ENCODE measurements around the gene C1QTNF8. TPM values are rescaled to one million over a fixed set of nuclear protein-coding genes. Genes with fewer than 3 reads are reported as not detected.

C1QTNF8 gene
- total and polyA plus RNA-seq, 2 of the 8 experiments (the other 6 are each of a cell fraction or from before 2014, with no cell fraction given) = not detected

DNA sequence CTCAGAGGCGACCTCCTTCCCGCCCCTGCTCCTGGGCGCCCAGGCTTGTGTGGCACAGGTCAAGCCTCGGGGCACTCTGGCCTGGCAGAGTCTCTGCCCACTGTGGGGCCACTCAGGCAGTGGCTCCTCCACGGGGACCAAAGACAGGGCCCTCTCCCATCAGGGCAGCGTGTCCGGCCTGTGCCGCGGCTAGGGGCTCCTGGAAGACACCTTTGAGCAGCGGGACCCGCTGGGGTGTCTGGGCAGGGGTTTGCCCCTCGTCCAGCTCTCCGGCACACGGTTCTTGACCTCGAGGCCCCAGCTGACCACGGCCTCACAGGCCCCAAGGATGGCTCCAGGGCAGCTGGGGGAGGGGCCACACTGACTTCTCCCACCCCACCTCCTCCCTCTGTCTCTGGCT lies 48.2 kb downstream of the C1QTNF8 start:
- Histone ChIP-seq H3K27ac (ENCODE audit: low read depth, low read length) (no peak overlapping the region), H4K5ac (ENCODE audit: insufficient read length, low read depth, low read length) (no peak overlapping the region), H3K23me2 (ENCODE audit: low read depth, low read length) (no peaks in the 10 kb centered on the region), H3K4me2 (ENCODE audit: insufficient read depth in 1 of 2, low read depth in 2 of 2, low read length in 2 of 2) (peak overlapping the region; percentile 44 to 67; a peak in 1 of 4 replicates), H2BK120ac (replicated peaks; ENCODE audit: low read depth, low read length) (no peak overlapping the region), H3K9me3 (ENCODE audit: insufficient read depth in 2 of 2, low read depth in 1 of 2, low read length in 1 of 2) (no peaks in the 10 kb centered on the region; a peak in 1 of 4 replicates), H2BK20ac (ENCODE audit: low read length) (no peak overlapping the region), H3K23ac (ENCODE audit: insufficient read length) (no peak overlapping the region), H3K36me3 (ENCODE audit: control insufficient read depth in 2 of 4, insufficient read depth in 4 of 4, low read length in 3 of 4) (no peaks in the 10 kb centered on the region), H2BK12ac (ENCODE audit: low read depth, low read length) (no peak overlapping the region), H3K4ac (replicated peaks; ENCODE audit: insufficient read length, low read depth, low read length) (no peak overlapping the region), H3K14ac (ENCODE audit: insufficient read length) (no peak overlapping the region), H3K9ac (replicated peaks in 1 of 4; ENCODE audit: extremely low read depth in 1 of 4, low read depth in 3 of 4, low read length in 3 of 4) (no peak overlapping the region), H3K4me3 (ENCODE audit: extremely low read depth in 1 of 4, insufficient read depth in 2 of 4, low read depth in 3 of 4, low read length in 4 of 4) (no peak overlapping the region), H4K8ac (ENCODE audit: extremely low read depth, insufficient read depth, low read length) (0 out of 2 replicates have a peak overlapping the region, but pooled peaks have one; percentile 28), H4K20me1 (replicated peaks in 1 of 2; ENCODE audit: control insufficient read depth in 1 of 2, insufficient read depth in 2 of 2, low read length in 2 of 2) (no peaks in the 10 kb centered on the region), H3K79me2 (ENCODE audit: control insufficient read depth in 1 of 2, insufficient read depth in 2 of 2, low read length in 2 of 2) (no peaks in the 10 kb centered on the region), H4K91ac (replicated peaks; ENCODE audit: insufficient read length, low read length) (no peak overlapping the region), H2AK5ac (ENCODE audit: low read depth, low read length) (no peak overlapping the region), H2BK15ac (ENCODE audit: low read length) (no peak overlapping the region), H3K79me1 (ENCODE audit: low read depth, low read length) (no peaks in the 10 kb centered on the region), H3K56ac (replicated peaks; ENCODE audit: insufficient read length, low read depth, low read length) (no peak overlapping the region), H3K27me3 (replicated peaks in 1 of 4; ENCODE audit: control insufficient read depth in 3 of 4, extremely low read depth in 1 of 4, insufficient read depth in 3 of 4, low read length in 3 of 4) (peaks cover 0 to 2% (median 0%) of the 10 kb centered on the region in 4 experiments; a peak in 2 of 7 replicates), H3K18ac (ENCODE audit: extremely low read depth, low read length) (no peak overlapping the region), H2AFZ (ENCODE audit: low read length) (no peak overlapping the region), H2BK5ac (ENCODE audit: low read depth, low read length) (no peak overlapping the region), H3K4me1 (replicated peaks in 1 of 4; ENCODE audit: control insufficient read depth in 3 of 4, insufficient read depth in 4 of 4, low read length in 3 of 4) (peaks cover 0 to 10% (median 5%) of the 10 kb centered on the region in 4 experiments; a peak in 6 of 7 replicates)
- no peak for FAIRE-seq
- CTCF ChIA-PET (ENCODE audit: partially characterized antibody) = interaction anchor here (0.6 to 1.8 kb wide), 3 partner anchors 9 to 336 kb away, joined by 3 to 8 read pairs (median 3); no protein-coding TSS in a partner anchor
- 90% methylated on average over 16 of the region's 16 CpGs; no CpG with 5 or more reads in 1 of the 2 experiments for WGBS, 2 experiments (ENCODE audit: extremely low coverage in 1 of 2, insufficient coverage in 1 of 2, insufficient read length in 1 of 2, insufficient replicate concordance in 2 of 2, low coverage in 1 of 2, low lambda C conversion rate in 2 of 2, missing lambda C conversion rate in 1 of 2)
- no peak for TF ChIP-seq TCF12 (IDR thresholded peaks at IDR 0.05; ENCODE audit: low read depth, low read length)
- TF ChIP-seq SP4 (IDR thresholded peaks at IDR 0.05; ENCODE audit: low read length) = no peak
- no peak for TF ChIP-seq JUND (IDR thresholded peaks at IDR 0.05; ENCODE audit: low read length)
- TF ChIP-seq GABPA (IDR thresholded peaks at IDR 0.05; ENCODE audit: borderline replicate concordance, insufficient read depth, low read length) = no peak
- TF ChIP-seq TAF1 (IDR thresholded peaks at IDR 0.05; ENCODE audit: low read depth, low read length) = no peak
- TF ChIP-seq GTF2F1 (IDR thresholded peaks at IDR 0.05; ENCODE audit: borderline replicate concordance, low read depth, low read length) = no peak
- TF ChIP-seq CBX5 (IDR thresholded peaks at IDR 0.05; ENCODE audit: low read depth, low read length) = no peak
- no peak for TF ChIP-seq BCL11A (IDR thresholded peaks at IDR 0.05; ENCODE audit: low read depth in 2 of 2, low read length in 2 of 2)
- no peak for TF ChIP-seq SP1 (IDR thresholded peaks at IDR 0.05; ENCODE audit: low read depth, low read length)
- TF ChIP-seq TEAD4 (IDR thresholded peaks at IDR 0.05; ENCODE audit: low read depth, low read length) = no peak
- no peak for TF ChIP-seq TBP (IDR thresholded peaks at IDR 0.05; ENCODE audit: low read depth, low read length)
- POLR2A ChIA-PET (ENCODE audit: partially characterized antibody) = no interaction called here
- no peak for DNase-seq (ENCODE audit: low read depth in 1 of 2, low spot score in 2 of 2)

All from H1 (cell line).